ENCODE data around the gene KIRREL3.

- TF ChIP-seq, protein P1, sequence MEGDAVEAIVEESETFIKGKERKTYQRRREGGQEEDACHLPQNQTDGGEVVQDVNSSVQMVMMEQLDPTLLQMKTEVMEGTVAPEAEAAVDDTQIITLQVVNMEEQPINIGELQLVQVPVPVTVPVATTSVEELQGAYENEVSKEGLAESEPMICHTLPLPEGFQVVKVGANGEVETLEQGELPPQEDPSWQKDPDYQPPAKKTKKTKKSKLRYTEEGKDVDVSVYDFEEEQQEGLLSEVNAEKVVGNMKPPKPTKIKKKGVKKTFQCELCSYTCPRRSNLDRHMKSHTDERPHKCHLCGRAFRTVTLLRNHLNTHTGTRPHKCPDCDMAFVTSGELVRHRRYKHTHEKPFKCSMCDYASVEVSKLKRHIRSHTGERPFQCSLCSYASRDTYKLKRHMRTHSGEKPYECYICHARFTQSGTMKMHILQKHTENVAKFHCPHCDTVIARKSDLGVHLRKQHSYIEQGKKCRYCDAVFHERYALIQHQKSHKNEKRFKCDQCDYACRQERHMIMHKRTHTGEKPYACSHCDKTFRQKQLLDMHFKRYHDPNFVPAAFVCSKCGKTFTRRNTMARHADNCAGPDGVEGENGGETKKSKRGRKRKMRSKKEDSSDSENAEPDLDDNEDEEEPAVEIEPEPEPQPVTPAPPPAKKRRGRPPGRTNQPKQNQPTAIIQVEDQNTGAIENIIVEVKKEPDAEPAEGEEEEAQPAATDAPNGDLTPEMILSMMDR (IDR thresholded peaks at IDR 0.05) = no peak
- TF ChIP-seq POLR2A (IDR thresholded peaks at IDR 0.05) = no peak
Measured at GRCh38 chr11:126733685-126734084, 266.9 kb downstream of the KIRREL3 start.

Measured in ovary (tissue), 3 donors.